Smooth muscle cell (in vitro differentiated cells): ENCODE measurements around the gene CDK14. TPM values are rescaled to one million over a fixed set of nuclear protein-coding genes. Genes with fewer than 3 reads are reported as not detected.
A peak's percentile ranks its signal among the peaks of the same experiment; 100 is the strongest.

Source experiments
- DNase-seq: peaks from one replicate; lab custom pipeline; 2025; ENCODE audit not compliant: unreplicated experiment; lab: John Stamatoyannopoulos, UW
- H2AFZ ChIP-seq: fragments of 200-600 bp; sonication (generic); 2 replicates; pipeline ENCODE4 v1.6.0; 2016; ENCODE audit warnings: antibody characterized with exemption, low read depth, mild to moderate bottlenecking
- H3F3A ChIP-seq: fragments of 200-600 bp; sonication (generic); 2 replicates; pipeline ENCODE4 v1.6.0; 2017; ENCODE audit warnings: antibody characterized with exemption, low read depth
- H3K27ac ChIP-seq: fragments of 200-600 bp; sonication (generic); 2 replicates; pipeline ENCODE4 v1.5.1; 2016; ENCODE audit warnings: low read depth, mild to moderate bottlenecking
- H3K27me3 ChIP-seq: fragments of 200-600 bp; sonication (generic); 2 replicates; pipeline ENCODE4 v1.6.1; 2016; ENCODE audit warnings: low read depth, mild to moderate bottlenecking
- H3K36me3 ChIP-seq: fragments of 200-600 bp; sonication (generic); 2 replicates; pipeline ENCODE4 v1.5.1; 2016; ENCODE audit warnings: low read depth
- H3K4me1 ChIP-seq: fragments of 200-600 bp; sonication (generic); 2 replicates; pipeline ENCODE4 v1.5.1; 2016; ENCODE audit warnings: low read depth
- H3K4me2 ChIP-seq: fragments of 200-600 bp; sonication (generic); 2 replicates; pipeline ENCODE4 v1.6.0; 2016; ENCODE audit warnings: mild to moderate bottlenecking
- H3K4me3 ChIP-seq: fragments of 200-600 bp; sonication (generic); 2 replicates; pipeline ENCODE4 v1.5.1; 2016; ENCODE audit warnings: mild to moderate bottlenecking
- H3K79me2 ChIP-seq: fragments of 200-600 bp; sonication (generic); 2 replicates; pipeline ENCODE4 v1.6.0; 2016; ENCODE audit warnings: low read depth, mild to moderate bottlenecking
- H3K9ac ChIP-seq: fragments of 200-600 bp; sonication (generic); 2 replicates; pipeline ENCODE4 v1.6.0; 2016; ENCODE audit warnings: low read depth
- H3K9me3 ChIP-seq: fragments of 200-600 bp; sonication (generic); replicated peaks from 2 replicates; pipeline ENCODE4 v1.5.1; 2016; ENCODE audit warnings: low read depth
- H4K20me1 ChIP-seq: fragments of 200-600 bp; sonication (generic); 2 replicates; pipeline ENCODE4 v1.6.0; 2016; ENCODE audit warnings: low read depth
- WGBS: methylation state at CpG from one replicate; pipeline ENCODE4 v1.1.7; 2016; ENCODE audit warnings: low lambda C conversion rate; 5-methylcytosine and 5-hydroxymethylcytosine counted together
- polyA plus RNA-seq: library from polyadenylated mRNA; unstranded; fragments of >200 nt; fragmentation: Nextera tagmentation; extraction: Ambion mirVana; gene quantifications from 2 replicates; pipeline ENCODE4 v1.2.1, GENCODE V29; 2016
- total RNA-seq: library from RNA; depleted of rRNA; stranded (reverse); fragments of >200 nt; gene quantifications from 2 replicates; pipeline ENCODE4 v1.2.3, GENCODE V29; 2014
- TF ChIP-seq, protein P1 (sequence below): fragments of 200-600 bp; sonication (generic); IDR thresholded peaks from 2 replicates; pipeline ENCODE4 v1.5.1; 2017; ENCODE audit warnings: borderline replicate concordance, mild to moderate bottlenecking, antibody characterized with exemption; ENCODE audit not compliant: insufficient read depth, poor library complexity, severe bottlenecking

Gene CDK14
- total and polyA plus RNA-seq, 2 experiments from 2014 or later = 4.1 to 5.3 TPM

DNA sequence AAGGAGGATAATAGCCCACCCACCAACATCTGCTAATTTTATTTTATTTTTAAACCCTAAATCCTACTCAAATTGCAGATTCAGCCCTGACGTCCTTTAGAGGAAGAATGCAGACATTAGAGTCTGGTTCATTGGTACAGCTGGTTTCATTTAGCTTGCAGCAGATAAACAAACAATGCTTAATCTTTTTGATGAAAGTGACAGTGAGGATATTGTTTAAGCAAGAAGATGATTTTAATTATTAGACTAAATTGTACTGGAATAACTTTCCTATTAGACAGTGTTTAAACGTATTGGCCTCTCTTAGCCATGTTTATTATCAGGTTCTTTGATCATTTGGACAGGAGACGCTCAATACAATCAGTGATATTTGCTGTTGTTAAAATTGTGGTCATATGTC, 164.8 kb downstream of the CDK14 start:
- H3K79me2 ChIP-seq = no peaks in the 10 kb centered on the region
- 61% methylated on average over 3 of the region's 3 CpGs for WGBS

DNA sequence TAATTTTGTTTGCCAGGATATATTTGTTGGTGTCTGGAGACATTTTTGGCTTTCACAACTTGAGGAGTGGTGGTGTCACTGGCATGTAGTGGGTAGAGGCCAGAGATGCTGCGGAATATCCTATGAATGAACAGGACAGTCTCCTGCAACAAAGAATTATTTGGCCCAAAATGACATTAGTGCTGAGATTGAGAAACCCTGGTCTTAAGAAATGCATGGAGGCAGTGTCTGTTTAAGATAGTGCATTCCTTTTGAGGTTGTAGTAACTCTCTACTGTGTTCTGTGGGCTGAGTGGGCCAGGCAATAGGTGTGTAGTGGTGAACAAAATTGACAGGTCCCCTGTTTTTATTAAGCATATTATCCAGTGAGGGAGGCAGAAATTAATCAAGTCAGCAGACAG, 165.5 kb downstream of the CDK14 start:
- H3K36me3 ChIP-seq = no peaks in the 10 kb centered on the region
- 96% methylated on average over 1 of the region's 1 CpG for WGBS
- DNase-seq = no peak

More for the DNA sequence above, 164.8 kb downstream of the CDK14 start:
- Histone ChIP-seq H3K9me3 (no peaks in the 10 kb centered on the region), H3K9ac (no peak overlapping the region), H4K20me1 (no peaks in the 10 kb centered on the region), H3K4me3 (no peak overlapping the region), H2AFZ (no peak overlapping the region), H3K36me3 (no peaks in the 10 kb centered on the region), H3F3A (no peaks in the 10 kb centered on the region), H3K27ac (no peak overlapping the region), H3K27me3 (no peaks in the 10 kb centered on the region), H3K4me2 (no peak overlapping the region), H3K4me1 (peaks cover 30% of the 10 kb centered on the region)
- DNase-seq = no peak
- TF ChIP-seq, protein P1, sequence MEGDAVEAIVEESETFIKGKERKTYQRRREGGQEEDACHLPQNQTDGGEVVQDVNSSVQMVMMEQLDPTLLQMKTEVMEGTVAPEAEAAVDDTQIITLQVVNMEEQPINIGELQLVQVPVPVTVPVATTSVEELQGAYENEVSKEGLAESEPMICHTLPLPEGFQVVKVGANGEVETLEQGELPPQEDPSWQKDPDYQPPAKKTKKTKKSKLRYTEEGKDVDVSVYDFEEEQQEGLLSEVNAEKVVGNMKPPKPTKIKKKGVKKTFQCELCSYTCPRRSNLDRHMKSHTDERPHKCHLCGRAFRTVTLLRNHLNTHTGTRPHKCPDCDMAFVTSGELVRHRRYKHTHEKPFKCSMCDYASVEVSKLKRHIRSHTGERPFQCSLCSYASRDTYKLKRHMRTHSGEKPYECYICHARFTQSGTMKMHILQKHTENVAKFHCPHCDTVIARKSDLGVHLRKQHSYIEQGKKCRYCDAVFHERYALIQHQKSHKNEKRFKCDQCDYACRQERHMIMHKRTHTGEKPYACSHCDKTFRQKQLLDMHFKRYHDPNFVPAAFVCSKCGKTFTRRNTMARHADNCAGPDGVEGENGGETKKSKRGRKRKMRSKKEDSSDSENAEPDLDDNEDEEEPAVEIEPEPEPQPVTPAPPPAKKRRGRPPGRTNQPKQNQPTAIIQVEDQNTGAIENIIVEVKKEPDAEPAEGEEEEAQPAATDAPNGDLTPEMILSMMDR = no peak

GRCh38 chr7:90763108-90763507, 167.0 kb downstream of the CDK14 start:
- Histone ChIP-seq H3K27ac (no peak overlapping the region), H3K4me2 (no peak overlapping the region), H3K9me3 (no peaks in the 10 kb centered on the region), H3K27me3 (no peaks in the 10 kb centered on the region), H2AFZ (no peak overlapping the region), H3K36me3 (no peaks in the 10 kb centered on the region), H3F3A (peaks cover 6% of the 10 kb centered on the region), H3K4me3 (no peak overlapping the region), H3K9ac (no peak overlapping the region), H3K79me2 (no peaks in the 10 kb centered on the region), H4K20me1 (no peaks in the 10 kb centered on the region), H3K4me1 (peaks cover 37% of the 10 kb centered on the region)
- WGBS = 96% methylated on average over 6 of the region's 6 CpGs
- TF ChIP-seq, protein P1 = no peak
- DNase-seq = no peak

More for the DNA sequence above, 165.5 kb downstream of the CDK14 start:
- H3K9ac ChIP-seq = no peak overlapping the region
- H3K4me2 ChIP-seq = no peak overlapping the region
- TF ChIP-seq, protein P1 = no peak
- H3K79me2 ChIP-seq = no peaks in the 10 kb centered on the region
- H3K27me3 ChIP-seq = no peaks in the 10 kb centered on the region
- H3K9me3 ChIP-seq = no peaks in the 10 kb centered on the region
- no peaks in the 10 kb centered on the region for H3F3A ChIP-seq
- no peak overlapping the region for H3K27ac ChIP-seq
- no peaks in the 10 kb centered on the region for H4K20me1 ChIP-seq
- no peak overlapping the region for H3K4me3 ChIP-seq
- peaks cover 37% of the 10 kb centered on the region for H3K4me1 ChIP-seq
- H2AFZ ChIP-seq = no peak overlapping the region

DNA sequence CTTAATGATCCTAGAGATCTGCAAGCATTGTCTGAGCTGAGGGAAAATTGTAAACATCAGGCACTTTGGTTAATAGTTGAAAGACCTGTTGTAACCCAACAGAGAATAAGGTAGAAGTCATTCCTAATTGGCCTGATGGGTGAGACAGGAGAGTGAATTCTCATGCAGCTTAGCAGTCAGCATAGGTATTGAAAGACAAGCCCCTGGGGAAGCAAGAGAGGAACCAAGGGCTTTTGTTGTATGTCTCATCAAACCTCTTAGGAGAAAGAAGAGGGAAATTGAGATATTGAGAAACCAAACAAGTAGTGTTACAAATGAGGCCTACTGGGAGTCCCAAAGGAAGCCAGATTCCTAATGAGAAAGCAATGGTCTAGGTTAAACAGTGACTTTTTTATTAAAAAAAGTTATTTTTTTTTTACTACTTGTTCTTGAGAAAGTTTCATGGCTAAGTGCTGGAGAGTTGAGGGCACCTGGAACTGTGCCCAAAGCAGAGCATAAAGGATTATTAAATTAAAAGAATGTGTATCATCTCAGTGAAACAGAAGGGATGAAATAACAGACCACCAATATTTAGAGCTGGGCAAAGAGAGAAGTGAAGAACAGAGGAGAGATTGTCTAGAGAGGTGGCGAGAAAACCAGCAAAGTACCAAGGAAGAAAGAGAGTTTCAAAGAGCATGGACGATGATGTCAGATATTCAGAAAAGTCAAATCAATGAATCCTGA, 168.9 kb downstream of the CDK14 start:
- Histone ChIP-seq H3K9ac (no peak overlapping the region), H3K27me3 (no peaks in the 10 kb centered on the region), H4K20me1 (no peaks in the 10 kb centered on the region), H3K4me2 (no peak overlapping the region), H3F3A (peaks cover 6% of the 10 kb centered on the region), H3K4me1 (peaks cover 37% of the 10 kb centered on the region), H2AFZ (peak overlapping the region; percentile 40), H3K36me3 (no peaks in the 10 kb centered on the region), H3K79me2 (no peaks in the 10 kb centered on the region), H3K4me3 (no peak overlapping the region), H3K9me3 (no peaks in the 10 kb centered on the region), H3K27ac (no peak overlapping the region)
- DNase-seq = no peak
- WGBS = 92% methylated on average over 2 of the region's 2 CpGs
- TF ChIP-seq, protein P1 = no peak
